GOT3 (cell line): ENCODE results near the gene MYCN.
"Not testable (repeated sequence)": the region's sequence is repeated elsewhere in the genome, so short reads cannot be mapped to it uniquely, and the experiment has no call there.

Experiments used
- DNase-seq: peaks from one replicate; lab custom pipeline; 2025; ENCODE audit warnings: mixed read lengths; lab: John Stamatoyannopoulos, UW

MYCN gene

GRCh38 chr2:15943378-15944280, 3.3 kb downstream of the MYCN start:
- DNase-seq = no peak

GRCh38 chr2:15944325-15945017, 4.1 kb downstream of the MYCN start:
- no peak for DNase-seq

GRCh38 chr2:15945909-15946705, 5.8 kb downstream of the MYCN start:
- DNase-seq = no peak

- DNase-seq = no peak
Measured at GRCh38 chr2:15946983-15947382, 6.6 kb downstream of the MYCN start.

- no peak for DNase-seq
Measured at GRCh38 chr2:15947431-15947830, 7.1 kb downstream of the MYCN start.

- DNase-seq = no peak
Measured at GRCh38 chr2:15948704-15948957, 8.3 kb downstream of the MYCN start.

- no peak for DNase-seq
Measured at GRCh38 chr2:15949126-15949525, 8.8 kb downstream of the MYCN start.

GRCh38 chr2:15949551-15949950, 9.2 kb downstream of the MYCN start:
- no peak for DNase-seq

GRCh38 chr2:15950088-15950952, 10.0 kb downstream of the MYCN start:
- DNase-seq = no peak

- not testable (repeated sequence) for DNase-seq
Measured at GRCh38 chr2:15951936-15952335, 11.6 kb downstream of the MYCN start.

GRCh38 chr2:15952451-15953146, 12.2 kb downstream of the MYCN start:
- DNase-seq = no peak

GRCh38 chr2:15953147-15953630, 12.8 kb downstream of the MYCN start:
- no peak for DNase-seq

- no peak for DNase-seq
Measured at GRCh38 chr2:15953891-15954680, 13.7 kb downstream of the MYCN start.

GRCh38 chr2:15954761-15955160, 14.4 kb downstream of the MYCN start:
- DNase-seq = no peak

GRCh38 chr2:15955232-15955988, 15.1 kb downstream of the MYCN start:
- DNase-seq = no peak

- no peak for DNase-seq
Measured at GRCh38 chr2:15956230-15956629, 15.9 kb downstream of the MYCN start.

- no peak for DNase-seq
Measured at GRCh38 chr2:15956751-15957736, 16.7 kb downstream of the MYCN start.
